Trophoblast cell (in vitro differentiated cells and primary cell): Measurements from ENCODE around the gene TFCP2L1.
"Not testable (repeated sequence)": the region's sequence is repeated elsewhere in the genome, so short reads cannot be mapped to it uniquely, and the experiment has no call there.

ENCODE experiments used
- DNase-seq, 2 donors: peaks; one replicate each; pipeline ENCODE4 v3.0.0-alpha.2; 2016
- H2AFZ ChIP-seq: 2 replicates; pipeline ENCODE4 v1.6.1; 2013; ENCODE audit warnings: low read length, moderate library complexity, mild to moderate bottlenecking; ENCODE audit not compliant: insufficient read depth, poor library complexity
- H2AK5ac ChIP-seq: 2 replicates; pipeline ENCODE4 v1.6.1; 2013; ENCODE audit warnings: mild to moderate bottlenecking, low read length
- H2BK120ac ChIP-seq: 2 replicates; pipeline ENCODE4 v1.6.1; 2013; ENCODE audit warnings: low read length, mild to moderate bottlenecking, moderate library complexity; ENCODE audit not compliant: insufficient read depth, poor library complexity
- H2BK12ac ChIP-seq: 2 replicates; pipeline ENCODE4 v1.6.1; 2013; ENCODE audit warnings: mild to moderate bottlenecking, low read length, moderate library complexity
- H2BK5ac ChIP-seq: 2 replicates; pipeline ENCODE4 v1.6.1; 2013; ENCODE audit warnings: low read length, low read depth, moderate library complexity, mild to moderate bottlenecking; ENCODE audit not compliant: poor library complexity
- H3K14ac ChIP-seq: 2 replicates; pipeline ENCODE4 v1.6.1; 2013; ENCODE audit warnings: mild to moderate bottlenecking, low read length
- H3K18ac ChIP-seq: 2 replicates; pipeline ENCODE4 v1.6.1; 2013; ENCODE audit warnings: mild to moderate bottlenecking, low read length
- H3K23ac ChIP-seq: 2 replicates; pipeline ENCODE4 v1.6.1; 2013; ENCODE audit warnings: low read length
- H3K27ac ChIP-seq: 2 replicates; pipeline ENCODE4 v1.5.1; 2013; ENCODE audit warnings: low read depth, mild to moderate bottlenecking, inconsistent platforms, low read length, moderate library complexity
- H3K27me3 ChIP-seq: 2 replicates; pipeline ENCODE4 v1.6.1; 2013; ENCODE audit warnings: inconsistent platforms, mild to moderate bottlenecking, low read length, moderate library complexity; ENCODE audit not compliant: insufficient read depth
- H3K36me3 ChIP-seq, 2 experiments: 1 replicate in 1 of 2; 2 replicates in 1 of 2; pipeline ENCODE4 v1.6.1; 2013; ENCODE audit warnings: low read length in 2 of 2, mild to moderate bottlenecking in 2 of 2, moderate library complexity in 1 of 2; ENCODE audit not compliant: insufficient read depth in 2 of 2, control insufficient read depth in 1 of 2
- H3K4ac ChIP-seq: 2 replicates; pipeline ENCODE4 v1.6.1; 2013; ENCODE audit warnings: low read depth, mild to moderate bottlenecking, low read length, moderate library complexity
- H3K4me1 ChIP-seq, 2 experiments: 1 replicate in 1 of 2; 2 replicates in 1 of 2; pipeline ENCODE4 v1.6.1; 2013; ENCODE audit warnings: low read length in 2 of 2, mild to moderate bottlenecking in 2 of 2, moderate library complexity in 1 of 2; ENCODE audit not compliant: insufficient read depth in 2 of 2, control insufficient read depth in 1 of 2
- H3K4me2 ChIP-seq: 2 replicates; pipeline ENCODE4 v1.6.1; 2013; ENCODE audit warnings: inconsistent platforms, mild to moderate bottlenecking, low read length, moderate library complexity
- H3K4me3 ChIP-seq: 2 replicates; pipeline ENCODE4 v1.5.1; 2013; ENCODE audit warnings: mild to moderate bottlenecking, low read depth, low read length, inconsistent platforms
- H3K79me1 ChIP-seq: one replicate; pipeline ENCODE4 v1.6.1; 2013; ENCODE audit warnings: low read length
- H3K79me2 ChIP-seq: 2 replicates; pipeline ENCODE4 v1.6.1; 2013; ENCODE audit warnings: low read length, mild to moderate bottlenecking; ENCODE audit not compliant: control insufficient read depth, insufficient read depth, poor library complexity
- H3K9ac ChIP-seq: 2 replicates; pipeline ENCODE4 v1.6.1; 2013; ENCODE audit warnings: mild to moderate bottlenecking, low read length
- H3K9me3 ChIP-seq: 2 replicates; pipeline ENCODE4 v1.6.1; 2013; ENCODE audit warnings: low read depth, mild to moderate bottlenecking, control low read depth, inconsistent platforms, low read length; ENCODE audit not compliant: insufficient read depth
- H4K12ac ChIP-seq: 2 replicates; pipeline ENCODE4 v1.6.1; 2013; ENCODE audit warnings: low read depth, mild to moderate bottlenecking, low read length, moderate library complexity
- H4K8ac ChIP-seq: 2 replicates; pipeline ENCODE4 v1.6.1; 2013; ENCODE audit warnings: low read depth, mild to moderate bottlenecking, low read length, moderate library complexity
- H4K91ac ChIP-seq: one replicate; pipeline ENCODE4 v1.6.1; 2013; ENCODE audit warnings: low read depth, mild to moderate bottlenecking, low read length, moderate library complexity
- WGBS: extraction: QIAGEN DNeasy Blood & Tissue Kit; methylation state at CpG from one replicate; pipeline ENCODE4 v1.1.7; 2013; ENCODE audit warnings: missing lambda C conversion rate; ENCODE audit not compliant: insufficient read length, insufficient coverage; ENCODE audit errors: extremely low coverage; 5-methylcytosine and 5-hydroxymethylcytosine counted together

Gene TFCP2L1

DNA sequence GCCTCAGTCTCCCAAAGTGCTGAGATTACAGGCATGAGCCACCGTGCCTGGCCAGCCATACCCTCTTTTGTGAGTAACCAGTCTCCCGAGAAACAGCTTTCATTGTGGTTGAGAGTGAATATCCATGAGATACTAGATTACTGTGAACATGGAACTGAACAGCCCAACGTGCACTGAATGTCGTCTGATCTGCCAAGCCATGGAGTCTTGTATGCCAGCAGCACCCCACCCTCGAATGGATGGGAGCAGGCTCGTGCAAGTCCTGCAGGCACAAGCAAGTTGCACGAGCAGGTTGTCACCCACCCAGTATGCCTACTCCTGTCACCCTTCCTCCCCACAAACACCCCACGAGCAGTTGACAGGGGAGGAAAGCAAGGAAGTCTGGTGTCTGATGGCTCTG, 36.5 kb upstream of the TFCP2L1 start:
- H3K14ac ChIP-seq: no peak overlapping the region
- no peak overlapping the region for H4K91ac ChIP-seq
- no peak overlapping the region for H3K4ac ChIP-seq
- H3K27me3 ChIP-seq: no peaks in the 10 kb centered on the region
- peaks cover 2 to 5% of the 10 kb centered on the region in 2 experiments for H3K4me1 ChIP-seq
- no CpG with 5 or more reads among the region's 8 CpGs for WGBS
- H3K79me1 ChIP-seq: peaks cover 2% of the 10 kb centered on the region
- peaks cover 2% of the 10 kb centered on the region for H3K9me3 ChIP-seq
- H2BK12ac ChIP-seq: no peak overlapping the region
- H3K27ac ChIP-seq: no peak overlapping the region
- no peak overlapping the region for H3K23ac ChIP-seq
- no peaks in the 10 kb centered on the region for H3K36me3 ChIP-seq
- no peak overlapping the region for H3K4me3 ChIP-seq
- no peaks in the 10 kb centered on the region for H3K79me2 ChIP-seq
- no peak overlapping the region for H3K9ac ChIP-seq
- DNase-seq: no peak
- H4K12ac ChIP-seq: no peak overlapping the region
- no peak overlapping the region for H2AFZ ChIP-seq
- no peak overlapping the region for H2BK120ac ChIP-seq
- H3K18ac ChIP-seq: no peak overlapping the region
- H2BK5ac ChIP-seq: no peak overlapping the region
- H2AK5ac ChIP-seq: no peak overlapping the region
- H4K8ac ChIP-seq: no peak overlapping the region
- H3K4me2 ChIP-seq: no peak overlapping the region

DNA sequence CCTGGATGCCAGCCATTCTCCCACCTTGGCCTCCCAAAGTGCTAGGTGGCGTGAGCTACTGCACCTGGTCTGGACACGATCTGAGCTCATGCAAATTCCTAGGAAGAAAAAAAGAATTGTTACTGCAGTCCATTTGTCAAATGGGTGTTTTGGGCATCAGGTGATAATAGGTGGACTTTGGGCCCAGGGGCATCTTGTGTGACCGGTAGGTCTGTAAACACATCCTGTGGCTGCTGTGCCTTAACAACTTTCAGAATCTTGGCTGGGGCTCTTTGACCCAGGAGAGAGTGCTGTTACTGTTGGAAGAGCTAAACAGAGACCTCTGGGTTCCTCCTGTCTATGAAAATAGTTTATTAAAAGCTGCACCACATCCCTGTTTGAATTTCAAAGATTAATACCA, 34.9 kb upstream of the TFCP2L1 start:
- Histone ChIP-seq H4K8ac (no peak overlapping the region), H2BK120ac (no peak overlapping the region), H3K18ac (no peak overlapping the region), H2AK5ac (no peak overlapping the region), H2BK5ac (no peak overlapping the region), H3K23ac (no peak overlapping the region), H3K79me1 (peaks cover 2% of the 10 kb centered on the region), H3K4me3 (no peak overlapping the region), H4K12ac (no peak overlapping the region), H4K91ac (no peak overlapping the region), H3K4me1 (peaks cover 2 to 5% of the 10 kb centered on the region in 2 experiments), H3K4me2 (no peak overlapping the region), H3K27me3 (no peaks in the 10 kb centered on the region), H3K9me3 (peaks cover 2% of the 10 kb centered on the region), H3K14ac (no peak overlapping the region), H3K9ac (no peak overlapping the region), H3K79me2 (no peaks in the 10 kb centered on the region), H2AFZ (no peak overlapping the region), H3K36me3 (no peaks in the 10 kb centered on the region), H3K27ac (no peak overlapping the region), H2BK12ac (no peak overlapping the region), H3K4ac (no peak overlapping the region)
- no CpG with 5 or more reads among the region's 3 CpGs for WGBS
- no peak for DNase-seq

DNA sequence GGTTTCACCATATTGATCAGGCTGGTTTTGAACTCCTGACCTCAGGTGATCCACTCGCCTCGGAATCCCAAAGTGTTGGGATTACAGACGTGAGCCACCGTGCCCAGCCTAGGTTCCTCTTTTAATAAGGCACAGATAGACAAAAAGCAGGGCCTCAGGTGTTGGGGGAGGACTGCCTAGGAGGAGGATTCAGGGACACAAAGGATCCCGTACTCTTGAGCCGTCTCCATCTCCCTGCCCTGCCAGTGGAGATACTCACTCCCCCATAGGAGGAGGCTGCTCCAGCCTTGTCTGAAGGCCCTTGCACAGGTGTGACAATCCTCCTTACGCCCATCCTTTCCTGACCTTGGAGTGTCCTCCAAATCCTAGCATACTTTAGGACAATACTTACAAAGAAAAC, 32.0 kb upstream of the TFCP2L1 start:
- no peaks in the 10 kb centered on the region for H3K4me1 ChIP-seq
- H3K18ac ChIP-seq: no peak overlapping the region
- H4K8ac ChIP-seq: no peak overlapping the region
- H2BK12ac ChIP-seq: no peak overlapping the region
- H3K9ac ChIP-seq: no peak overlapping the region
- H3K4ac ChIP-seq: no peak overlapping the region
- H2AFZ ChIP-seq: no peak overlapping the region
- no peak overlapping the region for H2BK120ac ChIP-seq
- no peak overlapping the region for H3K4me3 ChIP-seq
- no CpG with 5 or more reads among the region's 7 CpGs for WGBS
- H4K91ac ChIP-seq: no peak overlapping the region
- peaks cover 2% of the 10 kb centered on the region for H3K9me3 ChIP-seq
- H3K79me1 ChIP-seq: no peaks in the 10 kb centered on the region
- H3K14ac ChIP-seq: no peak overlapping the region
- H3K27ac ChIP-seq: no peak overlapping the region
- no peak overlapping the region for H4K12ac ChIP-seq
- no peaks in the 10 kb centered on the region for H3K27me3 ChIP-seq
- H2AK5ac ChIP-seq: no peak overlapping the region
- no peak overlapping the region for H3K23ac ChIP-seq
- H3K79me2 ChIP-seq: no peaks in the 10 kb centered on the region
- H3K36me3 ChIP-seq: no peaks in the 10 kb centered on the region
- no peak for DNase-seq
- H3K4me2 ChIP-seq: no peak overlapping the region
- no peak overlapping the region for H2BK5ac ChIP-seq

- not testable (repeated sequence) for H3K4me3 ChIP-seq, H3K79me1 ChIP-seq, DNase-seq, H2BK120ac ChIP-seq, H3K36me3 ChIP-seq, H2BK12ac ChIP-seq, H3K23ac ChIP-seq, H3K4me2 ChIP-seq, H3K27ac ChIP-seq, H3K14ac ChIP-seq, H3K79me2 ChIP-seq, H4K12ac ChIP-seq, H4K91ac ChIP-seq, H3K4me1 ChIP-seq, H4K8ac ChIP-seq, H2AK5ac ChIP-seq, H3K4ac ChIP-seq, H3K27me3 ChIP-seq, H3K9ac ChIP-seq, H3K9me3 ChIP-seq, H2BK5ac ChIP-seq, H3K18ac ChIP-seq, H2AFZ ChIP-seq
- WGBS: no CpG with 5 or more reads among the region's 15 CpGs
Observed at GRCh38 chr2:121313701-121314100, 28.7 kb upstream of the TFCP2L1 start.
